Neutrophil (primary cell): ENCODE data around the gene HMCN1.

Source experiments
- H3K27ac ChIP-seq: fragments of 200-600 bp; sonication (generic); 2 replicates; pipeline ENCODE4 v1.5.1; 2016; ENCODE audit warnings: mild to moderate bottlenecking, moderate library complexity
- H3K27me3 ChIP-seq: fragments of 200-600 bp; sonication (generic); 2 replicates; pipeline ENCODE4 v1.6.0; 2016; ENCODE audit warnings: mild to moderate bottlenecking
- H3K36me3 ChIP-seq: fragments of 200-600 bp; sonication (generic); 2 replicates; pipeline ENCODE4 v1.5.1; 2017
- H3K4me1 ChIP-seq, 2 experiments: fragments of 200-600 bp in 1 of 2; sonication (generic) in 1 of 2; 1 replicate in 1 of 2; 2 replicates in 1 of 2; pipeline versions ENCODE4 v1.5.1 to v1.6.1; 2013 to 2016; ENCODE audit warnings: low read depth in 1 of 2, low read length in 1 of 2, mild to moderate bottlenecking in 1 of 2, moderate library complexity in 1 of 2; ENCODE audit not compliant: control insufficient read depth in 1 of 2, insufficient read depth in 1 of 2
- H3K4me3 ChIP-seq, 2 experiments: fragments of 200-600 bp in 1 of 2; sonication (generic) in 1 of 2; 1 replicate in 1 of 2; 2 replicates in 1 of 2; pipeline ENCODE4 v1.5.1; 2013 to 2016; ENCODE audit warnings: low read depth in 1 of 2, low read length in 1 of 2, mild to moderate bottlenecking in 1 of 2, moderate library complexity in 1 of 2
- H3K9me3 ChIP-seq: fragments of 200-600 bp; sonication (generic); 2 replicates; pipeline ENCODE4 v1.5.1; 2016
- TF ChIP-seq, protein P1 (sequence below): fragments of 200-600 bp; sonication (generic); IDR thresholded peaks from 2 replicates; pipeline ENCODE4 v1.5.1; 2016; ENCODE audit warnings: antibody characterized with exemption

Gene HMCN1

DNA sequence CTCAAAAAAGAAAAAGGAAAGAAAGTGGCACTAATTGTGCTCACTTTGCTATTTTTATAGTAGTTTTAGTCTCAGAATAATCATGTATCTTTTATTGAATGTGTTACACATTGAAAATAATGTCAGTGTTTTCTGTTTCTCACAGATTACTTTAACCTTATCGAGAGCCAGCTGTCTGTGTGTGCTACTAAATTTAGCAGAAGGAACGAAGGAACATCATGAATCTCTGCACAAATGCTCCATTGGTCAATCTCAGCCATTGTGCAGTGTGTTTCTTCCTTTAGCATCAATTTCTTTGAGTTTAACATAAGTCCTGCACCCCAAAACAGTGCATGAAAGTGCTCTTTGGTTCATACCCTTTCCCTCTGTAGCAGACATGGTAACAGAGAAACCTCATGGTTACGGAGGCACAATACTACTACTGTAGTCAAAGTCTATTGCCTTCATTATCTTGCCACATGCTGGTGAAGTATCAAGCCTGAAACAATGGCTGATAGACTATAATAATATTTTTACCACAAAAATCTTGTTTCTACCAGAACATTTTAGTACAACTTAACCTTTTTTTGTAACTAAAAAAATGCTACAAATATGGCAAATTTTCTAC, 310.0 kb downstream of the HMCN1 start:
- H3K27me3 ChIP-seq: no peaks in the 10 kb centered on the region
- H3K9me3 ChIP-seq: no peaks in the 10 kb centered on the region
- H3K36me3 ChIP-seq: no peaks in the 10 kb centered on the region
- H3K27ac ChIP-seq: no peak overlapping the region
- H3K4me3 ChIP-seq: no peak overlapping the region
- TF ChIP-seq, protein P1, sequence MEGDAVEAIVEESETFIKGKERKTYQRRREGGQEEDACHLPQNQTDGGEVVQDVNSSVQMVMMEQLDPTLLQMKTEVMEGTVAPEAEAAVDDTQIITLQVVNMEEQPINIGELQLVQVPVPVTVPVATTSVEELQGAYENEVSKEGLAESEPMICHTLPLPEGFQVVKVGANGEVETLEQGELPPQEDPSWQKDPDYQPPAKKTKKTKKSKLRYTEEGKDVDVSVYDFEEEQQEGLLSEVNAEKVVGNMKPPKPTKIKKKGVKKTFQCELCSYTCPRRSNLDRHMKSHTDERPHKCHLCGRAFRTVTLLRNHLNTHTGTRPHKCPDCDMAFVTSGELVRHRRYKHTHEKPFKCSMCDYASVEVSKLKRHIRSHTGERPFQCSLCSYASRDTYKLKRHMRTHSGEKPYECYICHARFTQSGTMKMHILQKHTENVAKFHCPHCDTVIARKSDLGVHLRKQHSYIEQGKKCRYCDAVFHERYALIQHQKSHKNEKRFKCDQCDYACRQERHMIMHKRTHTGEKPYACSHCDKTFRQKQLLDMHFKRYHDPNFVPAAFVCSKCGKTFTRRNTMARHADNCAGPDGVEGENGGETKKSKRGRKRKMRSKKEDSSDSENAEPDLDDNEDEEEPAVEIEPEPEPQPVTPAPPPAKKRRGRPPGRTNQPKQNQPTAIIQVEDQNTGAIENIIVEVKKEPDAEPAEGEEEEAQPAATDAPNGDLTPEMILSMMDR: no peak
- H3K4me1 ChIP-seq: no peaks in the 10 kb centered on the region

DNA sequence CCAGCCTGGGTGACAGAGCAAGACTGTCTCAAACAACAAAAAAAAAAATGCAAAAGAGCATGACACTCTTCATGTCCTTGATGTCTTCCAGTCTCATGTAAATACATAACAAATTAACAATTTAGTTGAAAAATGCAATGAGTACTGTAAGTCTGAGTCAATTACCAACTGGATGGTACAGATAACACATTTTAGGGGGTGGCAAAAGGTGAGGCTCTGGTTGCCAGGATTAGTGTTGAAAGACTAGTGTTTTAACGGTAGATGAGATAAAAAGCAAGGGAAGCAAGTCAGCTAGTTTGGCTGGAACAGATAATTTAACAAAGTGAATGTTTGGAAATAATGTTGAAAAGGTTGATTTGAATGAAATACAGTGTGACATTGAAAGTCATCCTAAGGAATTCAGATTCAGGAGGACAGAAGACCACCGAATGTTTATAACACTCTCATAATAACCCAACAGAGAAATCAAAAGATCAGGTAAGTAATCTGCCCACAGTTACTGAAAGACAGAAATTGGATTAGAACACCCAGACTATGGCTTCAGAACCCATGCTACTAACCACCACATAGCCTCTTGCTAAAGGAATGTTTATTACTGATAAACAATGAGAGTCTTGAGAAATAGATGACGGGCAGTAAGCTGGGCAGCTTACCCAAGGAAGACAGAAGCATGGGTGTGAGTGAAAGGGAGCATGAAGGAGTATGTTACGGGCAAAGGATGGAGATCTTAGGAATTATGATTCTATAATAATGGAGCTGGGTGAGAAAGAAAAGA, 312.4 kb downstream of the HMCN1 start:
- Histone ChIP-seq H3K4me3 (no peak overlapping the region), H3K27me3 (no peaks in the 10 kb centered on the region), H3K27ac (no peak overlapping the region), H3K4me1 (no peaks in the 10 kb centered on the region), H3K9me3 (no peaks in the 10 kb centered on the region), H3K36me3 (no peaks in the 10 kb centered on the region)
- TF ChIP-seq, protein P1: no peak

DNA sequence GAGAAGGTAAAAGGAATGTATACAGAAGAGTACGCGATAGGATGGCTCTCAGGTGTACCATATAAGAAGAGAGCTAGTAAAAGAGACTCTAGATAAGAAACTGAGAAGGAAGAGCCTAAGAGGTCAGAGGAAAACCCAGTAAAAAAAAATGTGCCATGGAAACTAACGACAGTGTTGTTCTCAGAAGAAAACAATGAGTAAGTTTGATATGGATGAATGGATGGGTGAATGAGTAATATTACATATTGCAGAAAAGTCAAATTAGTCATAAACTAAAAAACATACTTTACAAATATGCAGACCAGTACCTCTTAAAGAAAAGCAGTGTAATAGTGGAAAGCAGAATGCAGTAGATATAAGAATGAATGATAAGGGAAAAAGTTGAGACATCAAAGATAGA, 316.2 kb downstream of the HMCN1 start:
- Histone ChIP-seq H3K27me3 (no peaks in the 10 kb centered on the region), H3K9me3 (no peaks in the 10 kb centered on the region), H3K36me3 (no peaks in the 10 kb centered on the region), H3K4me3 (no peak overlapping the region), H3K27ac (no peak overlapping the region), H3K4me1 (no peaks in the 10 kb centered on the region)
- TF ChIP-seq, protein P1: no peak

DNA sequence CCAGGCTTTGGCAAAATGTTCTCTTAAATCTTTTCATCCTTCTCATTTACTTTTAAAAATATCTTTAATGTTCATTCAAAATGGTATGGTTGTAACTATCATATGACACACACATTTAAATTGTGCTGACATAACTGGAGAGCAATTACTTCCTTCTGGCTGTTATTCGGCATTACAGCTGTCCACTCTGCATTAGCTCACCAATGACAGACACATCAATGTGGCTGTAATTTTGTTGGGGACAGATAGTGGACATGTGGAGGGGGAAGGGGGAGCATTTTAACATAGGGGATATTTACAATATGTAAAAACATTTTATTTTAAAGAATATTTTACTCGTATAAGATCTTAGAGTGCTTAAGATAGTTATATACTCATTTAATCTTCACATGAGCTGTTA, 319.8 kb downstream of the HMCN1 start:
- TF ChIP-seq, protein P1: no peak
- H3K27ac ChIP-seq: no peak overlapping the region
- no peaks in the 10 kb centered on the region for H3K9me3 ChIP-seq
- no peaks in the 10 kb centered on the region for H3K27me3 ChIP-seq
- no peaks in the 10 kb centered on the region for H3K4me1 ChIP-seq
- H3K36me3 ChIP-seq: no peaks in the 10 kb centered on the region
- H3K4me3 ChIP-seq: no peak overlapping the region

DNA sequence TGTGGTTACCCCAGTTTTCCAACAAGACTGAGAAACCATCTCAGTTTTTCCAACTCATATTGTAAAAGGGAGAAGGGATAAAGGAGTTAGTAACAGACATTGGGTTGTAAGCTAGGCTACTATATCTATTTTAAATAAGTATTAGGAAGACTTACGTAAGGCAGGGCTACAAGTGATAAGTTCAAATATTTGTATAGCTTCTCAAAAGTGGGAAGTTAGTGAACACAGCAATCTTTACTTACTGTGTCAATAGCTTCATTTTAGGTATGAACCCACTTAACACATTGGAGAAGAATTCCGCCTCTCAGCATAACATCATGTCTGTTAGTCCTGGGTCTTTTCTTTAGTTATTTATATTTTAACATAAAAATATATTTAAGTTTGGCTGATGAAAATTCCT, 320.7 kb downstream of the HMCN1 start:
- TF ChIP-seq, protein P1: no peak
- Histone ChIP-seq H3K4me3 (no peak overlapping the region), H3K9me3 (no peaks in the 10 kb centered on the region), H3K4me1 (no peaks in the 10 kb centered on the region), H3K36me3 (no peaks in the 10 kb centered on the region), H3K27ac (no peak overlapping the region), H3K27me3 (no peaks in the 10 kb centered on the region)
